GM18505 (cell line): ENCODE results near the gene OR51G2.

ENCODE experiments used
- ATAC-seq: cut with Tn5 transposase; IDR thresholded peaks from one replicate; pipeline ENCODE4 v1.9.1; 2021; ENCODE audit not compliant: unreplicated experiment
- POLR2A ChIP-seq: IDR thresholded peaks from 4 replicates; pipeline ENCODE4 v1.6.1; 2011; ENCODE audit warnings: borderline replicate concordance; ENCODE audit not compliant: insufficient read depth, insufficient read length; ENCODE audit errors: extremely low read depth

OR51G2 gene

GRCh38 chr11:4891996-4892640 is 27.0 kb downstream of the OR51G2 start:
- no peak for ATAC-seq
- no peak for TF ChIP-seq POLR2A

- TF ChIP-seq POLR2A = no peak
These were observed 28.9 kb downstream of the OR51G2 start for GRCh38 chr11:4890279-4890678.

GRCh38 chr11:4887591-4887990 is 31.6 kb downstream of the OR51G2 start:
- no peak for ATAC-seq

More at GRCh38 chr11:4890279-4890678, 28.9 kb downstream of the OR51G2 start:
- no peak for ATAC-seq

DNA sequence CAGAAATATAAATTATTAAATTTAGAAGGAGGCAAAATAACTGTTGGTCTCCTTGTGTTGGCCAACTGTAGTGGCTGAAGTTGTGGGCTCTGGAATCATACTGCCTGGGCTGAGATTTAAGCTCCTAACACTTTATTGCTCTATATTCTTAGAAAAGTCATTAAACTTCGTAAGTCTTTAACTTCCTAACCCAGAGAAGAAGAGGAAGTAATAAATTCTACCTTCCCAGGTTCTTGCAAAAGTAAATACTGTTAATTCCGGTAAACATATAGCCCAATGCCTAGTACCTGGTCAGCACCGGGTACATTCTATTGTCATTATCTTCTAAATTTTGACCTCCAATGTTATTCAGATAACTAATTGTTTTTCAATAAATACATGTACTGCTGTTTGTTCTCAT is 33.0 kb downstream of the OR51G2 start:
- TF ChIP-seq POLR2A = no peak
- no peak for ATAC-seq

More at GRCh38 chr11:4887591-4887990, 31.6 kb downstream of the OR51G2 start:
- no peak for TF ChIP-seq POLR2A

GRCh38 chr11:4884361-4884760 is 34.8 kb downstream of the OR51G2 start:
- ATAC-seq = no peak
- TF ChIP-seq POLR2A = no peak

GRCh38 chr11:4882543-4882942 is 36.6 kb downstream of the OR51G2 start:
- no peak for ATAC-seq
- no peak for TF ChIP-seq POLR2A

GRCh38 chr11:4881860-4882500 is 37.2 kb downstream of the OR51G2 start, which contains the start of gene OR51T1:
TSS of gene OR51T1 (plus strand) at chr11:4881900. CDS start at chr11:4881900, 0 bp downstream.
- ATAC-seq = no peak
- no peak for TF ChIP-seq POLR2A

DNA sequence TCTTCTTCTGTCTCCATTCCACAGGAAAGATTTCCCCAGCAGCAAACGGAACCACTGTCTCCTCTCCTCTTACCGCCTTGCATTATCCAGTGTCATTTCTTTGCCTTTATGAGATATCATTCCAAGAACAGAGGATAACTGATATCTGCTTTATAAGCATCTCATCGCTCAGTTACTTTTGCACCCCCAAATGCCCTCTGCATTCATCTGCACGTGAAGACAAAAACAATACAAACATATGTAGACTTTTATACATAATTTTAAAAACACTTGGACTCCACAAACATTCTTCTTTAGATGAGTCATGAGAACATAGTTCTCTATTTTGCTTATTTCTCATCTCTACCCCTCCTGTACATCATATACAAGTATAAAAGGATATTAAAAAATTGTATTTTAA is 38.0 kb downstream of the OR51G2 start:
- ATAC-seq = no peak

GRCh38 chr11:4865855-4866254 is 53.3 kb downstream of the OR51G2 start:
- no peak for ATAC-seq
- TF ChIP-seq POLR2A = no peak

More for the DNA sequence above, 38.0 kb downstream of the OR51G2 start:
- no peak for TF ChIP-seq POLR2A

GRCh38 chr11:4863876-4864275 is 55.3 kb downstream of the OR51G2 start:
- no peak for TF ChIP-seq POLR2A
- ATAC-seq = no peak
